T-helper 17 cell (primary cell): ENCODE data around the gene UTP20. TPM values are rescaled to one million over a fixed set of nuclear protein-coding genes. Genes with fewer than 3 reads are reported as not detected.

Source experiments
- ATAC-seq: fragments of 150-1000 bp; cut with Tn5 transposase; 2 replicates; pipeline ENCODE4 v1.10.0; 2021; ENCODE audit warnings: mild to moderate bottlenecking, moderate library complexity
- DNase-seq, 3 donors: peaks; one replicate each; pipeline versions ENCODE4 v3.0.0 to v3.0.0-alpha.2; 2020 to 2021
- H3K9me3 ChIP-seq: one replicate; pipeline ENCODE4 v1.7.0; 2013; ENCODE audit warnings: low read length, mild to moderate bottlenecking; ENCODE audit not compliant: control insufficient read depth, poor library complexity, severe bottlenecking
- H3K27ac Mint-ChIP-seq: one replicate; pipeline ENCODE4 v1.8.0; 2022; ENCODE audit warnings: mild to moderate bottlenecking, moderate library complexity, mixed read lengths
- H3K27me3 Mint-ChIP-seq: one replicate; pipeline ENCODE4 v1.8.0; 2022; ENCODE audit warnings: mixed read lengths
- H3K36me3 Mint-ChIP-seq: one replicate; pipeline ENCODE4 v1.8.0; 2022; ENCODE audit warnings: low read depth, mixed read lengths
- H3K4me1 Mint-ChIP-seq: one replicate; pipeline ENCODE4 v1.8.0; 2022; ENCODE audit warnings: mild to moderate bottlenecking, mixed read lengths
- H3K4me3 Mint-ChIP-seq: one replicate; pipeline ENCODE4 v1.8.0; 2022; ENCODE audit warnings: mild to moderate bottlenecking, moderate library complexity, mixed read lengths
- total RNA-seq, 4 donors: library from RNA in 2 of 4; stranded (reverse) in 2 of 4; gene quantifications; one replicate each; pipeline ENCODE4 v1.2.3 and lab custom pipeline; 2022 to 2026

Gene UTP20
- total RNA-seq (10 to 100 TPM; 12.1 to 12.2 TPM), total RNA-seq (lab: John Stamatoyannopoulos, UW) (48.5 to 80.1 reads per million in 2 donors)

DNA sequence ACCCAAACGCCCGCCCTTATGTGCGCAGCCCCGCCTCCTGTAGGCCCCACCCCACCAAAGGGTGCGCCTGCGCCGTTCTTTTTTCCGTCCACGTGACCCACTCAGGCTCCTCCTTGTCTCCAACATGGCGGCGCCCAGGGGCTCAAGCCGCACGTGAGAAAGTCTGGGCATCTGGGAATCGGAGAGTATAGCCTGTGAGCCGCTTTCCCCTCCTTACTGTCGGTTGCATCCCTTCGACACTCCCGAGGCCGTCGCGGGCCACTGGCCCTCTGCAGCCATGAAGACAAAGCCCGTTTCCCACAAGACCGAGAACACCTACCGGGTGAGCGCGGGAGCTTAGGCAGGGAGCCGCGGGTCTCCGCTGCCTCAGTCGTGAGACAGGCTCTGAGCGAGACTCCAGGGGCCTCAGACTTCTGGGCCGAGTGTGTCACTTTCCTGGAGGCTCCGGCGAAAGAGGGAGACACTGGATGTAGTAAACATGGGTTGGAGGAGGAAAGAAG, at the start of gene UTP20:
UTP20 (plus strand) TSS at position 100 of the 500 bp plus-strand sequence; CDS start at position 278, 178 bp downstream.
- H3K4me1 Mint-ChIP-seq, result peaks cover 12% of the 10 kb centered on the region
- DNase-seq (peak; percentile 84 to 91 (median 89)), ATAC-seq (peak; percentile 100)
- H3K27ac Mint-ChIP-seq, result peak within 1 kb of the TSS; percentile 89
- peaks cover 4% of the 10 kb centered on the region for H3K36me3 Mint-ChIP-seq
- H3K27me3 Mint-ChIP-seq, result peaks cover 18% of the 10 kb centered on the region
- peak within 1 kb of the TSS; percentile 96 for H3K4me3 Mint-ChIP-seq
- no peaks in the 10 kb centered on the region for H3K9me3 ChIP-seq

DNA sequence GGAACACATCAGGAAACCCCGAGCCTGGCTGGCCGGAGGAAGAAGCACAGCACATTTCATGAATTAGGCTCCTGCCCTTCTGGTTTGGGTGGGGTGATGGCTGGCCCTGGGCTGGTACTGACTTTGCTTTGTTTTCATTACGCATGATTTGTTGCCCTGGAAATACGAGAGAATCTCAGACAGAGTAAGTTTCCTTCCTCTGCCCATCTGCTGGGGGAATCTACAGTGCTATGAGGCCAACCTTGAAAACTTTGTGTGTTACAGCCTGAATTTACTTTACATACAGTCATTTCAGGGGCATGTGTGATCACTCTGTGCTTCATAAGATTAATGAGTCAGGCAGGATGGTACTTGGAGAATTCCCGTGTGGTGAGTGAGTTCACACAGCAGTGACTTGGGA, 49.4 kb upstream of the UTP20 start:
- no peaks in the 10 kb centered on the region for H3K36me3 Mint-ChIP-seq
- H3K27me3 Mint-ChIP-seq, result peaks cover 21% of the 10 kb centered on the region
- H3K4me3 Mint-ChIP-seq, result no peak overlapping the region
- no peaks in the 10 kb centered on the region for H3K4me1 Mint-ChIP-seq
- DNase-seq, result no peak
- no peak overlapping the region for H3K27ac Mint-ChIP-seq
- H3K9me3 ChIP-seq, result no peaks in the 10 kb centered on the region
- ATAC-seq, result no peak

DNA sequence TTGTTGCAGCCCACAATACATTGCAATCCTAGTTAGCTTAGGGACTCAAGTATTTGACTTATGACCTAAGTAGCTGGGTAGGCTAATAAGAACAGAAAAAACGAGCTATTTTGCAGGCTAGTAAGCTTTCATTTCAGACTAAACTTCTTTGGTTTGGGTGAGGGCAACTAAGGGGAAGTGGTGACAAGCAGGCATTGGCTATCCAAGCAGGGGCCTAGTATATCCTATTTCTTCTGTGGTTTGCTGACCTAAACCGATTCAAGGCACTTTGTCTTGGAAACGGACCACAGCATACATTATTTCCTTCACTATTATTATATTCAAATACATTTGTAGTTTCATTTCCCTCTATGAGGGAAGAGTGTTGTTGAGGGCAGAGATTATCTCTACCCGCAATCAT, 48.3 kb upstream of the UTP20 start:
- Mint-ChIP-seq H3K4me3 (no peak overlapping the region), H3K36me3 (no peaks in the 10 kb centered on the region), H3K27ac (no peak overlapping the region), H3K4me1 (no peaks in the 10 kb centered on the region), H3K27me3 (peaks cover 16% of the 10 kb centered on the region)
- H3K9me3 ChIP-seq, result no peaks in the 10 kb centered on the region
- no peak for ATAC-seq
- DNase-seq, result no peak

GRCh38 chr12:101235686-101236085, 44.2 kb upstream of the UTP20 start:
- H3K4me3 Mint-ChIP-seq, result no peak overlapping the region
- no peak for DNase-seq
- no peak overlapping the region for H3K27ac Mint-ChIP-seq
- H3K27me3 Mint-ChIP-seq, result peaks cover 5% of the 10 kb centered on the region
- no peak for ATAC-seq
- H3K36me3 Mint-ChIP-seq, result peaks cover 4% of the 10 kb centered on the region
- no peaks in the 10 kb centered on the region for H3K9me3 ChIP-seq
- H3K4me1 Mint-ChIP-seq, result no peaks in the 10 kb centered on the region

- H3K4me3 Mint-ChIP-seq, result no peak overlapping the region
- no peaks in the 10 kb centered on the region for H3K4me1 Mint-ChIP-seq
- DNase-seq, result no peak
- H3K9me3 ChIP-seq, result no peaks in the 10 kb centered on the region
- peaks cover 5% of the 10 kb centered on the region for H3K27me3 Mint-ChIP-seq
- ATAC-seq, result no peak
- H3K27ac Mint-ChIP-seq, result no peak overlapping the region
- peaks cover 4% of the 10 kb centered on the region for H3K36me3 Mint-ChIP-seq
Observed at GRCh38 chr12:101238306-101238705, 41.6 kb upstream of the UTP20 start.

- ATAC-seq (no peak), DNase-seq (no peak)
- H3K9me3 ChIP-seq, result no peaks in the 10 kb centered on the region
- H3K36me3 Mint-ChIP-seq, result peaks cover 4% of the 10 kb centered on the region
- no peak overlapping the region for H3K27ac Mint-ChIP-seq
- H3K4me1 Mint-ChIP-seq, result no peaks in the 10 kb centered on the region
- H3K4me3 Mint-ChIP-seq, result no peak overlapping the region
- peaks cover 5% of the 10 kb centered on the region for H3K27me3 Mint-ChIP-seq
Observed at GRCh38 chr12:101238800-101239329, 41.0 kb upstream of the UTP20 start.

GRCh38 chr12:101243074-101243473, 36.8 kb upstream of the UTP20 start:
- H3K9me3 ChIP-seq, result no peaks in the 10 kb centered on the region
- Mint-ChIP-seq H3K27me3 (no peaks in the 10 kb centered on the region), H3K4me3 (no peak overlapping the region), H3K4me1 (no peaks in the 10 kb centered on the region), H3K36me3 (peaks cover 4% of the 10 kb centered on the region), H3K27ac (no peak overlapping the region)
- ATAC-seq, result no peak
- no peak for DNase-seq

- Mint-ChIP-seq H3K4me3 (no peak overlapping the region), H3K36me3 (peaks cover 2% of the 10 kb centered on the region), H3K27me3 (no peaks in the 10 kb centered on the region), H3K27ac (no peak overlapping the region), H3K4me1 (no peaks in the 10 kb centered on the region)
- DNase-seq (no peak), ATAC-seq (no peak)
- no peaks in the 10 kb centered on the region for H3K9me3 ChIP-seq
Observed at GRCh38 chr12:101243616-101244015, 36.3 kb upstream of the UTP20 start.

- DNase-seq, result no peak
- H3K9me3 ChIP-seq, result no peaks in the 10 kb centered on the region
- no peak overlapping the region for H3K4me3 Mint-ChIP-seq
- H3K27ac Mint-ChIP-seq, result no peak overlapping the region
- no peak for ATAC-seq
- H3K36me3 Mint-ChIP-seq, result no peaks in the 10 kb centered on the region
- peaks cover 24% of the 10 kb centered on the region for H3K27me3 Mint-ChIP-seq
- H3K4me1 Mint-ChIP-seq, result no peaks in the 10 kb centered on the region
Observed at GRCh38 chr12:101256266-101256665, 23.6 kb upstream of the UTP20 start.

GRCh38 chr12:101257357-101257756, 22.5 kb upstream of the UTP20 start:
- H3K4me1 Mint-ChIP-seq, result no peaks in the 10 kb centered on the region
- no peaks in the 10 kb centered on the region for H3K9me3 ChIP-seq
- peaks cover 23% of the 10 kb centered on the region for H3K27me3 Mint-ChIP-seq
- ATAC-seq, result no peak
- no peak overlapping the region for H3K27ac Mint-ChIP-seq
- no peak overlapping the region for H3K4me3 Mint-ChIP-seq
- H3K36me3 Mint-ChIP-seq, result no peaks in the 10 kb centered on the region
- no peak for DNase-seq

DNA sequence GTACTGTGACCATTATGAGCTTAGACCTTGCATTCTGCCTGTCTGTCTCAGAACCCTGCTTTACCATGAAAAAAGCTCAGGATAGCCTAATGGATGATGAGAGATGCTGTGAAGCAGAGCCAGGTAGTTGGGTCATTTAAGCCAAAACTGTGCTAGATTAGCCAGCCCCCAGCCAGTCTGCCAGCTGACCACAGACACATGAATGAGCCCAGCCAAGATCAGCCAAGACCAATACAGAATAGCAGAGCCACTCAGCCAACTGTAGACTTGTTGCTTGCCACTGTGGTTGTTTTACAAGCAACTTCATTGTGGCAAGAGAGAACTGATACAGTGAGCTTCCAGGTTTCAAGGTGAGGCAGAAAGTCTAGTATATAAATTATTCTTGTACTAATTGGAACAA, 12.8 kb upstream of the UTP20 start:
- H3K36me3 Mint-ChIP-seq, result no peaks in the 10 kb centered on the region
- no peak overlapping the region for H3K27ac Mint-ChIP-seq
- H3K4me1 Mint-ChIP-seq, result no peaks in the 10 kb centered on the region
- peaks cover 48% of the 10 kb centered on the region for H3K27me3 Mint-ChIP-seq
- DNase-seq (no peak), ATAC-seq (no peak)
- H3K9me3 ChIP-seq, result no peaks in the 10 kb centered on the region
- no peak overlapping the region for H3K4me3 Mint-ChIP-seq

DNA sequence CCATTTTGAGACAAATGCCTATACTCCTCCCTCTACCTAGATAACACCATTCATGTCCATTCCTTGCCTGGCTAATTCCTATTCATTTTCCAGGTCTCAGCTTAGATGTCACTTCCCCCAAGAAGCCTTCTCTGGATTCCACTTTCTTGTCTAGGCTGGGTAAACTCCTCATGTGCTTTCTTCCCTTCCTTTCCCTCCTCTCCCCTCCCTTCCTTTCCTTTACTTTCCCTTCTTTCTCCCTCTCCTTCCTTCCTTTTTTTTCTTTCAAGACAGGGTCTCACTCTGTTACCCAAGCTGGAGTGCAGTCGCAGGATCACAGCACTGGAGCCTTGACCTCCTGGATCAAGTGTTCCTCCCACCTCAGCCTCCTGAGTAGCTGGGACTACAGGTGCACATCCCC, 3.5 kb upstream of the UTP20 start:
- no peak overlapping the region for H3K4me3 Mint-ChIP-seq

DNA sequence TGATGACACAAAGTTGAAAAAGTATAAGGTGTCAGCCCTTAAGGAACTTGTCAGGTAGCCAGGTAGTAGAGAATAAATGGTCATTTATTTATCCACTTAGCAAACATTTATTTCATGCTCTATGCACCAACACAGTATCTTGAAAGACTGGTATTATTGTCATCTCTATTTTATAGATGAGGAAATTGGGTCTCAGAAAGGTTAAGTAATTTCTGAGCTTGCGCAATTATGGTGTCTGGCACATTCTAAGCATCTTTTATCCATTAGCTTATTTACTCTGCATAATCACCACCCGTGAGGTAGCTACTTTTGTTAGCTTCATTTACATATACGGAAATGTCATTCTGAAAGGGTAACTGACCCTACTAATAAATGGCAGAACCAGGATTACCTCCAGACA, 2.5 kb upstream of the UTP20 start:
- ATAC-seq, result no peak
- H3K4me1 Mint-ChIP-seq, result peaks cover 7% of the 10 kb centered on the region
- H3K36me3 Mint-ChIP-seq, result peaks cover 5% of the 10 kb centered on the region
- H3K9me3 ChIP-seq, result no peaks in the 10 kb centered on the region
- no peak overlapping the region for H3K27ac Mint-ChIP-seq
- H3K27me3 Mint-ChIP-seq, result peaks cover 31% of the 10 kb centered on the region
- no peak for DNase-seq
- no peak overlapping the region for H3K4me3 Mint-ChIP-seq

More for the DNA sequence above, 3.5 kb upstream of the UTP20 start:
- Mint-ChIP-seq H3K27me3 (peaks cover 41% of the 10 kb centered on the region), H3K27ac (no peak overlapping the region), H3K36me3 (peaks cover 3% of the 10 kb centered on the region), H3K4me1 (no peaks in the 10 kb centered on the region)
- ATAC-seq (no peak), DNase-seq (no peak)
- H3K9me3 ChIP-seq, result no peaks in the 10 kb centered on the region

- H3K27me3 Mint-ChIP-seq, result no peaks in the 10 kb centered on the region
- peaks cover 9% of the 10 kb centered on the region for H3K4me1 Mint-ChIP-seq
- no peaks in the 10 kb centered on the region for H3K9me3 ChIP-seq
- H3K36me3 Mint-ChIP-seq, result peaks cover 15% of the 10 kb centered on the region
- no peak overlapping the region for H3K4me3 Mint-ChIP-seq
- no peak for DNase-seq
- no peak for ATAC-seq
- H3K27ac Mint-ChIP-seq, result no peak overlapping the region
Observed at GRCh38 chr12:101287357-101287756, 7.5 kb downstream of the UTP20 start.
